GM12865 (cell line): ENCODE data around the gene PBRM1.

Source experiments
- DNase-seq: peaks from one replicate; pipeline ENCODE4 v3.0.0; 2010; ENCODE audit warnings: low read depth
- H3K4me3 ChIP-seq: 2 replicates; pipeline ENCODE4 v1.5.1; 2011; ENCODE audit warnings: mild to moderate bottlenecking, low read depth, low read length, control low read depth
- TF ChIP-seq, protein P1 (sequence below): IDR thresholded peaks from 2 replicates; pipeline ENCODE4 v1.5.1; 2011; ENCODE audit warnings: low read length, control low read depth, low read depth, inconsistent platforms; ENCODE audit not compliant: insufficient read depth; ENCODE audit errors: missing control alignments

Gene PBRM1

DNA sequence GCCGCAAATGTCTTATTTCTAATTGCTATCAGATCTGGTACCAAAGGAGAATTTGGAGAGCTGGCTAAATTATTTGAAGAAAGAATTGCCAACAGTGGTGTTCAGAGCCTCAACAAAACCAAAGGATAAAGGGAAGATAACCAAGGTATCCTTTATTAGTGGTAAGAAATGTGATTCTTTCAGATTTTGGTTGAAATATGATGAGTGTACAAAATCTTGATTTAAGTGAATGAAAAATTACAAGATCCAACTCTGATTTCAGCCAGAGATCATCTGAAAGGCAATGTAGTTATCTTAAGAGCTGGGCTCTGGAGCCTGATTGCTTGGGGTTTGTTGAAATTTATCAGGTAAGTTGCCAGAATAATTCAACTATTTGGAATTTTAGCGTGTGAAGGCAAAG, 4.8 kb upstream of the PBRM1 start:
- no peak for DNase-seq
- TF ChIP-seq, protein P1, sequence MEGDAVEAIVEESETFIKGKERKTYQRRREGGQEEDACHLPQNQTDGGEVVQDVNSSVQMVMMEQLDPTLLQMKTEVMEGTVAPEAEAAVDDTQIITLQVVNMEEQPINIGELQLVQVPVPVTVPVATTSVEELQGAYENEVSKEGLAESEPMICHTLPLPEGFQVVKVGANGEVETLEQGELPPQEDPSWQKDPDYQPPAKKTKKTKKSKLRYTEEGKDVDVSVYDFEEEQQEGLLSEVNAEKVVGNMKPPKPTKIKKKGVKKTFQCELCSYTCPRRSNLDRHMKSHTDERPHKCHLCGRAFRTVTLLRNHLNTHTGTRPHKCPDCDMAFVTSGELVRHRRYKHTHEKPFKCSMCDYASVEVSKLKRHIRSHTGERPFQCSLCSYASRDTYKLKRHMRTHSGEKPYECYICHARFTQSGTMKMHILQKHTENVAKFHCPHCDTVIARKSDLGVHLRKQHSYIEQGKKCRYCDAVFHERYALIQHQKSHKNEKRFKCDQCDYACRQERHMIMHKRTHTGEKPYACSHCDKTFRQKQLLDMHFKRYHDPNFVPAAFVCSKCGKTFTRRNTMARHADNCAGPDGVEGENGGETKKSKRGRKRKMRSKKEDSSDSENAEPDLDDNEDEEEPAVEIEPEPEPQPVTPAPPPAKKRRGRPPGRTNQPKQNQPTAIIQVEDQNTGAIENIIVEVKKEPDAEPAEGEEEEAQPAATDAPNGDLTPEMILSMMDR: no peak
- H3K4me3 ChIP-seq: no peak overlapping the region

DNA sequence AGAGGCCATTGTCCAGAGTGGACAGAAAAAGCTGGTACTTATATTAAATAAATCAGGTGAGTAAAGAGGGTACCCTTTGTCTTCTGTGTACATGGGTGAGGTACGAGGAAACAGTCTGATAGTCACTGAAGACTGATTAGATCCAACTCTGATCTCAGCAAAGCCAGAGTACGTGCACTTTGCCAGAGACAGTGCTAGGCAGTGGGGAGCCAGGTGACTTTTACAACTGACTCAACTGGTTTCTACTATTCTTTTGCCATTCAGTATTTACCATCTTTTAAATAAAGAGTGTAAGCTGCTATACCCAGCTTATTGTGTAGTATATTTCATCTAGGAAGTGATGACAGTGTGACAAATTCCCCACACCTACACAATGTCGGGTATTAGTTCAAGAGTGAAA, 3.4 kb upstream of the PBRM1 start:
- no peak for DNase-seq
- TF ChIP-seq, protein P1: no peak
- H3K4me3 ChIP-seq: no peak overlapping the region

DNA sequence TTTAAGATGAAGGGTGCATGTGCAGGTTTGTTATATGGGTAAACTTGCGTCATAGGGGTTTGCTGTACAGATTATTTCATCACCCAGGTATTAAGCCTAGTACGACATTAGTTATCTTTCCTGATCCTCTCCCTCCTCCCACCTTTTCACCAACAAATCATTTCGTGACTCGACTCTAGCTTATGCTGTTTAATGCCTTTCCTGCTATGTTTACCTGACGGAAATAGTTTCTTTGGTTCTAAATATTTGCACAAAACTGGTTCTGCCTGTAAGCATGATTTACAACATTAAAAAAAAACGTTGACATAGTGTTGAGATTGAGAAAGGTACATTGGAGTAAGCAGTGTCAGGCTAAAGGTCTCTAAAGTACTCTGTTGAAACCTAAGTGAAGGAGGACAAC, 2.6 kb upstream of the PBRM1 start:
- H3K4me3 ChIP-seq: no peak overlapping the region
- TF ChIP-seq, protein P1: no peak
- DNase-seq: no peak

DNA sequence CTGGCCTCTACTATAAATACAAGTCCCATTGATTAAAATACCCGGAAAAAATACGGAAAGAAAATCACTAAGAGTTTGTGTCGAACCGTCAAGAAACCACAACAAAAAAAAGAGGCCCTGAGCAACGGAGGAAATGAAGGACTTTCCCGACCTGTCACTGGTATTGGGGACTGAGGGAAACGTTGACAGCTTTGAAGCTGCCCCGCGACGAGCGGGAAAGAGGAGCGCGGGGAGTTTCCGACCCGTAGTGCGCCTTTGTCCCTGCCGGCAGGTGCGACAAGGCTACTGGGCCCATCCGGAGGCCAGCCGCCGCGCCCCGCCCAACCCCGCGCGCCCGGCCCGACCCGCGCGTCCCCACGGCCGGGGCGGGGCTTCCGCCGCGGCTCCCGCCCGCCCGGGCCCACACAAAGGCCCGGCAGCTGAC, 416 bp downstream of the PBRM1 start:
- TF ChIP-seq, protein P1: no peak
- peak; percentile 93 for DNase-seq
- peak overlapping the region; percentile 81 for H3K4me3 ChIP-seq

DNA sequence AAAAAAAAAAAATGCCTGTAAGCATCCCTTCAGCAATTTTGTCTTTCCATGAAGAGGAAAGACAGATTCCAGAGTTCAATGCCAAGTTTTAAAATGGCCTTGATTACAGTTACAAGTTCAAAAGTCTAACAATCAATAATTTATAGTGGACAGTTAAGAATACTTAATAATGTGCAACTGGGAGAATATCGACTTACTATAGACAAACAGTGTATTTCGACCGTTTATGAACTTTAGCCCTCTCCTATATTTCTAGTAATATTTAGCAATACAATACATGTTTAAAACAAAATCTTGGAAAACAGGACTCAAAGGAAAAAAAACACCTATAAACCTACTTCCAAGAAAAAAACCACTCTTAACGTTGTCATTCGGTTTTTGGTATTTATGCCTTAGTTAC, 1.5 kb downstream of the PBRM1 start:
- peak overlapping the region; percentile 81 for H3K4me3 ChIP-seq
- TF ChIP-seq, protein P1: no peak
- DNase-seq: no peak

DNA sequence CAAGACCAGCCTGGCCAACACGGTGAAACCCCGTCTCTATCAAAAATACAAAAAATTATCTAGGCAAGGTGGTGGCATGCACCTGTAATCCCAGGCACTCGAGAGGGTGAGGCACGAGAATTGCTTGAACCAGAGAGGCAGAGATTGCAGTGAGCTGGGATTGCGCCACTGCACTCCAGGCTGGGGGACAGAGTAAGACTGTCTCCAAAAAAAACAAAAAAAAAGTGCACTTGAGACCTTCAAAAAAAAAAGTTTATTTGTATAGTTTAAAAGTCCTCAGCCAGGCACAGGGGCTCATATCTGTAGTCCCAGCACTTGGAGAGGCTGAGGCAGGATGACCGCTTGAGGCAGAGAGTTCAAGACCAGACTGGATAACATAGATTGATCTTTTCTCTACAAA, 2.1 kb downstream of the PBRM1 start:
- DNase-seq: no peak
- H3K4me3 ChIP-seq: no peak overlapping the region
- TF ChIP-seq, protein P1: no peak

DNA sequence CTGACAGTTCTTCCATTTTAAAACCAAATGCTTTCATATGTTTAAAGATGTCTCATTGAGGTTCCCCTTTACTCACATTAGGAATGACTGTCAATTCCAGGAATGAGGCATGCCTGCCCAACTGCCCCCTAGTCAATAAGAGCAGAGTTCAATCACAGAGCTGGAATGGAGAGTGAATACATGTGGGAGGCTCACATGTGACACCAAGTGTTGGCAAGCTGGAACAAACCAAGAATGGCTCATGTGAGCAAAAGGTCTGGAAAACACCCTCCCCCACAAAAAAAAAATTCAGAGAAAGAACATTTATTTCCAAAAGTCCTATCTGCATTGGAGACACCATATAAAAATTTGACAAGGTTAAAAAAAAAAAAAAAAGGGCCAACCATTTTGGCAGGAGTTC, 3.7 kb downstream of the PBRM1 start:
- no peak overlapping the region; the same call in 1 of the 2 replicates for H3K4me3 ChIP-seq
- TF ChIP-seq, protein P1: no peak
- peak; percentile 63 for DNase-seq
